Measurements from ENCODE around the gene LPIN1. TPM values are rescaled to one million over a fixed set of nuclear protein-coding genes. Genes with fewer than 3 reads are reported as not detected.

LPIN1 gene
- total and polyA plus RNA-seq, 2 of the 13 experiments (the other 11 are each of a cell fraction or from before 2014, with no cell fraction given): 9.7 to 19.4 TPM

- Histone ChIP-seq H3K9ac (ENCODE audit: insufficient read depth, low read depth, low read length) (no peak overlapping the region), H3K4me1 (ENCODE audit: insufficient read depth, low read length) (peaks cover 54% of the 10 kb centered on the region), H3K9me3 (ENCODE audit: low read length) (no peaks in the 10 kb centered on the region), H3K36me3 (replicated peaks in 1 of 2; ENCODE audit: control insufficient read depth in 1 of 2, insufficient read depth in 2 of 2, low read length in 2 of 2) (peaks cover 0 to 19% of the 10 kb centered on the region in 2 experiments; a peak in 3 of 5 replicates), H3K4me2 (ENCODE audit: low read depth, low read length) (no peak overlapping the region), H3K27me3 (ENCODE audit: control insufficient read depth in 1 of 2, insufficient read depth in 2 of 2, low read length in 2 of 2) (no peaks in the 10 kb centered on the region; a peak in 1 of 5 replicates), H3K27ac (ENCODE audit: extremely low read length, insufficient read depth, low read length) (no peak overlapping the region), H3K4me3 (replicated peaks in 1 of 3; ENCODE audit: insufficient read depth in 1 of 3, low read depth in 2 of 3, low read length in 3 of 3) (no peak overlapping the region), H3K79me2 (ENCODE audit: insufficient read depth, low read length) (no peaks in the 10 kb centered on the region), H4K20me1 (ENCODE audit: insufficient read depth, low read length) (no peaks in the 10 kb centered on the region), H2AFZ (ENCODE audit: low read length) (no peak overlapping the region)
- CTCF ChIA-PET (ENCODE audit: low intra/inter-chr PET ratio, low total read pairs): no interaction called here
- intact Hi-C loops (cut with micrococcal nuclease; ENCODE audit: unreplicated experiment) (no loop called here), in situ Hi-C loops (cut with HindIII; ENCODE audit: extremely low pct_ligation_motif_present, low pct_unique_long_range_greater_than_20kb) (no loop called here)
- no peak for FAIRE-seq
- no peak for DNase-seq (ENCODE audit: low spot score)
- POLR2A ChIA-PET: no interaction called here
- no peak for ATAC-seq
- TF ChIP-seq MAFK (conservative IDR thresholded peaks at IDR 0.05 in 1 of 2, IDR thresholded peaks at IDR 0.05 in 1 of 2; ENCODE audit: low read length in 2 of 2): peak; percentile 70 to 86
- TF ChIP-seq ZMYM4 (CRISPR knock-in tag; IDR thresholded peaks at IDR 0.05): no peak
- no peak for TF ChIP-seq CREM (IDR thresholded peaks at IDR 0.05)
- TF ChIP-seq CREM (CRISPR knock-in tag; IDR thresholded peaks at IDR 0.05): no peak
- no peak for TF ChIP-seq RFX1 (IDR thresholded peaks at IDR 0.05)
- TF ChIP-seq MAFF (IDR thresholded peaks at IDR 0.05; ENCODE audit: low read depth, low read length): peak; percentile 74
- 95% methylated on average over 16 of the region's 16 CpGs for WGBS (ENCODE audit: low lambda C conversion rate)
- BruUV-seq (replicated peaks): no TSS peak
Observed at GRCh38 chr2:11824901-11825828, 78.7 kb downstream of the LPIN1 start.

- FAIRE-seq (no peak), ATAC-seq (no peak), DNase-seq (ENCODE audit: low spot score) (no peak)
- intact Hi-C loops (cut with micrococcal nuclease; ENCODE audit: unreplicated experiment): no loop called here
- no TSS peak for BruUV-seq (replicated peaks)
- WGBS (ENCODE audit: low lambda C conversion rate): 87% methylated on average over 4 of the region's 4 CpGs
- Histone ChIP-seq H3K9ac (ENCODE audit: insufficient read depth, low read depth, low read length) (no peak overlapping the region), H3K36me3 (replicated peaks in 1 of 2; ENCODE audit: control insufficient read depth in 1 of 2, insufficient read depth in 2 of 2, low read length in 2 of 2) (peaks cover 0 to 19% of the 10 kb centered on the region in 2 experiments; a peak in 3 of 5 replicates), H3K4me1 (ENCODE audit: insufficient read depth, low read length) (peaks cover 54% of the 10 kb centered on the region), H4K20me1 (ENCODE audit: insufficient read depth, low read length) (no peaks in the 10 kb centered on the region), H3K27me3 (ENCODE audit: control insufficient read depth in 1 of 2, insufficient read depth in 2 of 2, low read length in 2 of 2) (no peaks in the 10 kb centered on the region; a peak in 1 of 5 replicates), H2AFZ (ENCODE audit: low read length) (no peak overlapping the region), H3K9me3 (ENCODE audit: low read length) (no peaks in the 10 kb centered on the region), H3K27ac (ENCODE audit: extremely low read length, insufficient read depth, low read length) (no peak overlapping the region), H3K79me2 (ENCODE audit: insufficient read depth, low read length) (no peaks in the 10 kb centered on the region), H3K4me3 (replicated peaks in 1 of 3; ENCODE audit: insufficient read depth in 1 of 3, low read depth in 2 of 3, low read length in 3 of 3) (no peak overlapping the region), H3K4me2 (ENCODE audit: low read depth, low read length) (no peak overlapping the region)
- no peak for TF ChIP-seq ZNF572 (CRISPR knock-in tag; IDR thresholded peaks at IDR 0.05)
- TF ChIP-seq ZNF34 (CRISPR knock-in tag; IDR thresholded peaks at IDR 0.05; ENCODE audit: borderline replicate concordance): no peak
- TF ChIP-seq ZNF549 (CRISPR knock-in tag; IDR thresholded peaks at IDR 0.05): no peak
- TF ChIP-seq ZNF629 (CRISPR knock-in tag; conservative IDR thresholded peaks at IDR 0.05): no peak
- TF ChIP-seq, protein P1, sequence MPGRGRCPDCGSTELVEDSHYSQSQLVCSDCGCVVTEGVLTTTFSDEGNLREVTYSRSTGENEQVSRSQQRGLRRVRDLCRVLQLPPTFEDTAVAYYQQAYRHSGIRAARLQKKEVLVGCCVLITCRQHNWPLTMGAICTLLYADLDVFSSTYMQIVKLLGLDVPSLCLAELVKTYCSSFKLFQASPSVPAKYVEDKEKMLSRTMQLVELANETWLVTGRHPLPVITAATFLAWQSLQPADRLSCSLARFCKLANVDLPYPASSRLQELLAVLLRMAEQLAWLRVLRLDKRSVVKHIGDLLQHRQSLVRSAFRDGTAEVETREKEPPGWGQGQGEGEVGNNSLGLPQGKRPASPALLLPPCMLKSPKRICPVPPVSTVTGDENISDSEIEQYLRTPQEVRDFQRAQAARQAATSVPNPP (CRISPR knock-in tag; IDR thresholded peaks at IDR 0.05): no peak
- ChIA-PET POLR2A (no interaction called here), CTCF (ENCODE audit: low intra/inter-chr PET ratio, low total read pairs) (no interaction called here)
- in situ Hi-C loops (cut with HindIII; ENCODE audit: extremely low pct_ligation_motif_present, low pct_unique_long_range_greater_than_20kb): no loop called here
Observed at GRCh38 chr2:11827547-11827946, 81.1 kb downstream of the LPIN1 start.
